GM12878 (cell line): ENCODE data around the gene LRRC14B. TPM values are rescaled to one million over a fixed set of nuclear protein-coding genes. Genes with fewer than 3 reads are reported as not detected.

Experiments
- CREB1 ChIP-seq: IDR thresholded peaks from 2 replicates; pipeline ENCODE4 v1.6.1; 2012; ENCODE audit warnings: low read depth, mild to moderate bottlenecking, inconsistent platforms
- DPF2 ChIP-seq: fragments of 450-650 bp; IDR thresholded peaks from 2 replicates; pipeline ENCODE4 v1.6.1; 2017; ENCODE audit warnings: mild to moderate bottlenecking
- STAT1 ChIP-seq: fragments of 450-650 bp; conservative IDR thresholded peaks from 2 replicates; pipeline ENCODE4 v1.6.1; 2014; ENCODE audit warnings: antibody characterized with exemption, mild to moderate bottlenecking
- polyA plus RNA-seq, 11 experiments: library from polyadenylated mRNA; depleted of rRNA in 4 of 11; unstranded in 6 of 11; stranded (reverse) in 5 of 11; fragments of >200 nt; fragmentation: Nextera tagmentation in 4 of 11; fragmentation: Illumina TruSeq in 1 of 11; extraction: Ambion mirVana in 4 of 11; extraction: Trizol in 1 of 11; gene quantifications; 1 replicate in 1 of 11; 2 replicates in 10 of 11; pipeline versions ENCODE4 v1.2.1 to v1.2.3, GENCODE V29; 2011 to 2016; ENCODE audit warnings: inconsistent platforms in 2 of 11, missing spikeins in 2 of 11, low read depth in 1 of 11
- total RNA-seq, 4 experiments: library from RNA; depleted of rRNA in 3 of 4; stranded (reverse); fragments of >200 nt in 3 of 4; fragmentation: Illumina TruSeq in 1 of 4; extraction: Trizol in 1 of 4; gene quantifications; 2 replicates each; pipeline versions ENCODE4 v1.2.1 to v1.2.3, GENCODE V29; 2013 to 2021
- TF ChIP-seq, protein P1 (sequence below): IDR thresholded peaks from 2 replicates; pipeline ENCODE4 v1.6.1; 2012; ENCODE audit warnings: improper control_type of control experiment, low read depth, low read length; ENCODE audit not compliant: insufficient replicate concordance
- TF ChIP-seq, protein P2 (sequence below): fragments of 450-650 bp; IDR thresholded peaks from 2 replicates; pipeline ENCODE4 v1.6.1; 2017; ENCODE audit warnings: borderline replicate concordance

Gene LRRC14B
- total and polyA plus RNA-seq, 10 of the 15 experiments (the other 5 are each of a cell fraction or from before 2014, with no cell fraction given), result 0.06 to 0.31 (median 0.13) TPM; not detected in 5

DNA sequence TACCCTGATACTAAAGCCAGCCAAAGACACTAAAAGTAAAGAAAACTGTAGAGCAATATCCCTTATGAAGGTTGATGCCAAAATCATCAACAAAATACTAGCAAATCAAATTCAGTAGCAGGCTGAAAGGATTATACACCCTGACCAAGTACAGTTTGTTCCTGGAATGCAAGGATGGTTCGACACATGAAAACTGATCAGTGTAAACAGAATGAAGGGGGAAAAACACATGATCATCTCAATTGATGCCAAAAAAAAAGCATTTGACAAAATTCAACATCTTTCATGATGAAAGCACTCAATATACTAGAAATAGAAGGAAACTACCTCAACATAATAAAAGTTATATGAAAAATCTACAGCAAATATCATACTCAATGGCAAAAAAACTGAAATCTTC, 43.5 kb upstream of the LRRC14B start (continued):
- TF ChIP-seq, protein P1, sequence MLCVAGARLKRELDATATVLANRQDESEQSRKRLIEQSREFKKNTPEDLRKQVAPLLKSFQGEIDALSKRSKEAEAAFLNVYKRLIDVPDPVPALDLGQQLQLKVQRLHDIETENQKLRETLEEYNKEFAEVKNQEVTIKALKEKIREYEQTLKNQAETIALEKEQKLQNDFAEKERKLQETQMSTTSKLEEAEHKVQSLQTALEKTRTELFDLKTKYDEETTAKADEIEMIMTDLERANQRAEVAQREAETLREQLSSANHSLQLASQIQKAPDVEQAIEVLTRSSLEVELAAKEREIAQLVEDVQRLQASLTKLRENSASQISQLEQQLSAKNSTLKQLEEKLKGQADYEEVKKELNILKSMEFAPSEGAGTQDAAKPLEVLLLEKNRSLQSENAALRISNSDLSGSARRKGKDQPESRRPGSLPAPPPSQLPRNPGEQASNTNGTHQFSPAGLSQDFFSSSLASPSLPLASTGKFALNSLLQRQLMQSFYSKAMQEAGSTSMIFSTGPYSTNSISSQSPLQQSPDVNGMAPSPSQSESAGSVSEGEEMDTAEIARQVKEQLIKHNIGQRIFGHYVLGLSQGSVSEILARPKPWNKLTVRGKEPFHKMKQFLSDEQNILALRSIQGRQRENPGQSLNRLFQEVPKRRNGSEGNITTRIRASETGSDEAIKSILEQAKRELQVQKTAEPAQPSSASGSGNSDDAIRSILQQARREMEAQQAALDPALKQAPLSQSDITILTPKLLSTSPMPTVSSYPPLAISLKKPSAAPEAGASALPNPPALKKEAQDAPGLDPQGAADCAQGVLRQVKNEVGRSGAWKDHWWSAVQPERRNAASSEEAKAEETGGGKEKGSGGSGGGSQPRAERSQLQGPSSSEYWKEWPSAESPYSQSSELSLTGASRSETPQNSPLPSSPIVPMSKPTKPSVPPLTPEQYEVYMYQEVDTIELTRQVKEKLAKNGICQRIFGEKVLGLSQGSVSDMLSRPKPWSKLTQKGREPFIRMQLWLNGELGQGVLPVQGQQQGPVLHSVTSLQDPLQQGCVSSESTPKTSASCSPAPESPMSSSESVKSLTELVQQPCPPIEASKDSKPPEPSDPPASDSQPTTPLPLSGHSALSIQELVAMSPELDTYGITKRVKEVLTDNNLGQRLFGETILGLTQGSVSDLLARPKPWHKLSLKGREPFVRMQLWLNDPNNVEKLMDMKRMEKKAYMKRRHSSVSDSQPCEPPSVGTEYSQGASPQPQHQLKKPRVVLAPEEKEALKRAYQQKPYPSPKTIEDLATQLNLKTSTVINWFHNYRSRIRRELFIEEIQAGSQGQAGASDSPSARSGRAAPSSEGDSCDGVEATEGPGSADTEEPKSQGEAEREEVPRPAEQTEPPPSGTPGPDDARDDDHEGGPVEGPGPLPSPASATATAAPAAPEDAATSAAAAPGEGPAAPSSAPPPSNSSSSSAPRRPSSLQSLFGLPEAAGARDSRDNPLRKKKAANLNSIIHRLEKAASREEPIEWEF, result no peak
- TF ChIP-seq, protein P2, sequence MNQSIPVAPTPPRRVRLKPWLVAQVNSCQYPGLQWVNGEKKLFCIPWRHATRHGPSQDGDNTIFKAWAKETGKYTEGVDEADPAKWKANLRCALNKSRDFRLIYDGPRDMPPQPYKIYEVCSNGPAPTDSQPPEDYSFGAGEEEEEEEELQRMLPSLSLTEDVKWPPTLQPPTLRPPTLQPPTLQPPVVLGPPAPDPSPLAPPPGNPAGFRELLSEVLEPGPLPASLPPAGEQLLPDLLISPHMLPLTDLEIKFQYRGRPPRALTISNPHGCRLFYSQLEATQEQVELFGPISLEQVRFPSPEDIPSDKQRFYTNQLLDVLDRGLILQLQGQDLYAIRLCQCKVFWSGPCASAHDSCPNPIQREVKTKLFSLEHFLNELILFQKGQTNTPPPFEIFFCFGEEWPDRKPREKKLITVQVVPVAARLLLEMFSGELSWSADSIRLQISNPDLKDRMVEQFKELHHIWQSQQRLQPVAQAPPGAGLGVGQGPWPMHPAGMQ, result no peak
- no peak for TF ChIP-seq STAT1
- TF ChIP-seq DPF2, result no peak
- no peak for TF ChIP-seq CREB1
